ENCODE measurements around the gene SLC19A3.

- TF ChIP-seq EZH2 (IDR thresholded peaks at IDR 0.05; ENCODE audit: insufficient read depth, poor library complexity, severe bottlenecking) (no peak), EZH2phosphoT487 (IDR thresholded peaks at IDR 0.05; ENCODE audit: insufficient read depth, low read depth) (no peak)
These were observed 6.7 kb upstream of the SLC19A3 start, which contains the start of gene SCYGR6 for GRCh38 chr2:227724394-227725039.
